Gastrocnemius medialis (tissue), 4 donors: ENCODE data around the gene EREG. TPM values are rescaled to one million over a fixed set of nuclear protein-coding genes. Genes with fewer than 3 reads are reported as not detected.
"Not testable (repeated sequence)": the region's sequence is repeated elsewhere in the genome, so short reads cannot be mapped to it uniquely, and the experiment has no call there.

Source experiments
- ATAC-seq, 2 donors: fragments of 150-250 bp; one replicate each; pipeline ENCODE4 v1.9.1; 2016
- DNase-seq, 2 donors: peaks; one replicate each; pipeline ENCODE4 v3.0.0-alpha.2; 2019
- H3K27ac ChIP-seq, 4 donors: fragments of 200-600 bp; sonication (generic); 1 replicate in 1 of 4; 2 replicates in 3 of 4; pipeline ENCODE4 v1.5.1; 2016 to 2018; ENCODE audit warnings: mild to moderate bottlenecking in 2 of 4, moderate library complexity in 1 of 4
- H3K27me3 ChIP-seq, 3 donors: fragments of 200-600 bp; sonication (generic) in 2 of 3; 1 replicate in 1 of 3; 2 replicates in 2 of 3; pipeline versions ENCODE4 v1.5.1 to v1.6.0; 2016 to 2019; ENCODE audit warnings: mild to moderate bottlenecking in 1 of 3, moderate library complexity in 1 of 3
- H3K36me3 ChIP-seq, 2 donors: fragments of 200-600 bp; sonication (generic) in 1 of 2; one replicate each; pipeline ENCODE4 v1.5.1; 2017 to 2018
- H3K4me1 ChIP-seq, 2 donors: fragments of 200-600 bp; sonication (generic) in 1 of 2; one replicate each; pipeline ENCODE4 v1.5.1; 2016 to 2017; ENCODE audit warnings: mild to moderate bottlenecking in 2 of 2
- H3K4me3 ChIP-seq, 4 donors: fragments of 200-600 bp; sonication (generic) in 3 of 4; 1 replicate in 1 of 4; 2 replicates in 3 of 4; pipeline ENCODE4 v1.5.1; 2016 to 2019; ENCODE audit warnings: mild to moderate bottlenecking in 2 of 4
- H3K9me3 ChIP-seq, 3 donors: fragments of 200-600 bp; sonication (generic) in 2 of 3; 1 replicate in 1 of 3; 2 replicates in 2 of 3; pipeline ENCODE4 v1.5.1; 2016 to 2019
- POLR2A ChIP-seq, 2 donors: fragments of 450-650 bp; IDR thresholded peaks; one replicate each; pipeline ENCODE4 v1.6.1; 2017; ENCODE audit warnings: antibody characterized with exemption in 2 of 2, mild to moderate bottlenecking in 2 of 2, moderate library complexity in 2 of 2
- in situ Hi-C, 4 donors: fragments of 200-750 bp; cut with MboI; loops; one replicate each; pipeline versions ENCODE4 v1.15.0 to v1.8.0; 2017; ENCODE audit warnings: low sequenced_read_pairs in 4 of 4
- intact Hi-C: fragments of 100-400 bp; cut with DNase I; formaldehyde crosslinking; loops from one replicate; pipeline ENCODE4 v1.15.1; 2023; ENCODE audit warnings: low total_unique reads
- total RNA-seq, 4 donors: library from RNA; depleted of rRNA; stranded (reverse); fragments of >200 nt; gene quantifications; one replicate each; pipeline versions ENCODE4 v1.1.0 to v1.2.3, GENCODE V29; 2016
- TF ChIP-seq, protein P1 (sequence below), 5 experiments: fragments of 450-650 bp in 3 of 5; fragments of 200-600 bp in 2 of 5; sonication (generic) in 2 of 5; IDR thresholded peaks in 4 of 5; conservative IDR thresholded peaks in 1 of 5; 1 replicate in 4 of 5; 2 replicates in 1 of 5; pipeline ENCODE4 v1.5.1; 2016 to 2019; ENCODE audit warnings: antibody characterized with exemption in 5 of 5, mild to moderate bottlenecking in 3 of 5, moderate library complexity in 3 of 5

Gene EREG
- total RNA-seq, 4 donors from 2014 or later: 0.07 to 0.84 TPM; not detected in 2

GRCh38 chr4:74394476-74395136, 29.7 kb downstream of the EREG start:
- H3K4me3 ChIP-seq: no peak overlapping the region
- intact Hi-C loops (no loop called here), in situ Hi-C loops (no loop called here)

GRCh38 chr4:74395633-74396032, 30.7 kb downstream of the EREG start:
- Histone ChIP-seq H3K36me3 (no peaks in the 10 kb centered on the region), H3K4me3 (no peak overlapping the region), H3K4me1 (no peaks in the 10 kb centered on the region), H3K9me3 (no peaks in the 10 kb centered on the region), H3K27me3 (no peaks in the 10 kb centered on the region), H3K27ac (no peak overlapping the region)
- intact Hi-C loops (no loop called here), in situ Hi-C loops (no loop called here)
- ATAC-seq (no peak), DNase-seq (no peak)
- TF ChIP-seq POLR2A (IDR thresholded peaks at IDR 0.05): no peak
- TF ChIP-seq, protein P1, sequence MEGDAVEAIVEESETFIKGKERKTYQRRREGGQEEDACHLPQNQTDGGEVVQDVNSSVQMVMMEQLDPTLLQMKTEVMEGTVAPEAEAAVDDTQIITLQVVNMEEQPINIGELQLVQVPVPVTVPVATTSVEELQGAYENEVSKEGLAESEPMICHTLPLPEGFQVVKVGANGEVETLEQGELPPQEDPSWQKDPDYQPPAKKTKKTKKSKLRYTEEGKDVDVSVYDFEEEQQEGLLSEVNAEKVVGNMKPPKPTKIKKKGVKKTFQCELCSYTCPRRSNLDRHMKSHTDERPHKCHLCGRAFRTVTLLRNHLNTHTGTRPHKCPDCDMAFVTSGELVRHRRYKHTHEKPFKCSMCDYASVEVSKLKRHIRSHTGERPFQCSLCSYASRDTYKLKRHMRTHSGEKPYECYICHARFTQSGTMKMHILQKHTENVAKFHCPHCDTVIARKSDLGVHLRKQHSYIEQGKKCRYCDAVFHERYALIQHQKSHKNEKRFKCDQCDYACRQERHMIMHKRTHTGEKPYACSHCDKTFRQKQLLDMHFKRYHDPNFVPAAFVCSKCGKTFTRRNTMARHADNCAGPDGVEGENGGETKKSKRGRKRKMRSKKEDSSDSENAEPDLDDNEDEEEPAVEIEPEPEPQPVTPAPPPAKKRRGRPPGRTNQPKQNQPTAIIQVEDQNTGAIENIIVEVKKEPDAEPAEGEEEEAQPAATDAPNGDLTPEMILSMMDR (IDR thresholded peaks at IDR 0.05 in 4 of 5, conservative IDR thresholded peaks at IDR 0.05 in 1 of 5): no peak

More at GRCh38 chr4:74394476-74395136, 29.7 kb downstream of the EREG start:
- TF ChIP-seq, protein P1 (IDR thresholded peaks at IDR 0.05 in 4 of 5, conservative IDR thresholded peaks at IDR 0.05 in 1 of 5): no peak
- no peak for TF ChIP-seq POLR2A (IDR thresholded peaks at IDR 0.05)
- Histone ChIP-seq H3K4me1 (no peaks in the 10 kb centered on the region), H3K27me3 (no peaks in the 10 kb centered on the region), H3K36me3 (no peaks in the 10 kb centered on the region), H3K9me3 (no peaks in the 10 kb centered on the region), H3K27ac (no peak overlapping the region)
- DNase-seq (no peak), ATAC-seq (no peak)

GRCh38 chr4:74397748-74398426, 32.9 kb downstream of the EREG start:
- TF ChIP-seq POLR2A (IDR thresholded peaks at IDR 0.05): no peak
- TF ChIP-seq, protein P1 (IDR thresholded peaks at IDR 0.05 in 4 of 5, conservative IDR thresholded peaks at IDR 0.05 in 1 of 5): no peak
- no peak overlapping the region for H3K27ac ChIP-seq
- no peaks in the 10 kb centered on the region for H3K4me1 ChIP-seq
- H3K4me3 ChIP-seq: peak overlapping the region in 1 of 4 donors; percentile 28
- intact Hi-C loops (no loop called here), in situ Hi-C loops (no loop called here)
- H3K36me3 ChIP-seq: no peaks in the 10 kb centered on the region
- H3K27me3 ChIP-seq: no peaks in the 10 kb centered on the region
- ATAC-seq (no peak), DNase-seq (no peak)
- no peaks in the 10 kb centered on the region for H3K9me3 ChIP-seq

DNA sequence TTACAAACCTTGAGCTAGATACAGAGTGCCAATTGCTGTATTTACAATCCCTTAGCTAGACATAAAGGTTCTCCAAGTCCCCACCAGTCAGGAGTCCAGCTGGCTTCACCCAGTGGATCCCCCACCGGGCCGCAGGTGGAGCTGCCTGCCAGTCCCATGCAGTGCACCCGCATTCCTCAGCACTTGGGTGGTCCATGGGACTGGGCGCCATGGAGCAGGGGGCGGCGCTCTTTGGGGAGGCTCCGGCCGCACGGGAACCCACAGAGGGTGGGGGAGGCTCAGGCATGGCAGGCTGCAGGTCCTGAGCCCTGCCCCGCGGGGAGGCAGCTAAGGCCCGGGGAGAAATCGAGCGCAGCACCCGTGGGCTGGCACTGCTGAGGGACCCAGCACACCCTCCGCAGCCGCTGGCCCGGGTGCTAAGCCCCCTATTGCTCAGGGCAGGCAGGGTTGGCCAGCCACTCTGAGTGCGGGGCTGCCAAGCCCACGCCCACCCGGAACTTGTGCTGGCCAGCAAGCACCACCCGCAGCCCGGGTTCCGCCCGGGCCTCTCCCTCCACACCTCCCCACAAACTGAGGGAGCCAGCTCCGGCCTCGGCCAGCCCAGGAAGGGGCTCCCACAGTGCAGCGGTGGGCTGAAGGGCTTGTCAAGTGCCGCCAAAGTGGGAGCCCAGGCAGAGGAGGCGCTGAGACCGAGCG, 34.1 kb downstream of the EREG start:
- H3K4me1 ChIP-seq, DNase-seq, in situ Hi-C loops, H3K27ac ChIP-seq, H3K9me3 ChIP-seq, intact Hi-C loops, H3K4me3 ChIP-seq, ATAC-seq, H3K36me3 ChIP-seq, H3K27me3 ChIP-seq: not testable (repeated sequence)

- no peak for TF ChIP-seq POLR2A (IDR thresholded peaks at IDR 0.05)
- TF ChIP-seq, protein P1 (IDR thresholded peaks at IDR 0.05 in 4 of 5, conservative IDR thresholded peaks at IDR 0.05 in 1 of 5): no peak
- Histone ChIP-seq H3K4me1 (no peaks in the 10 kb centered on the region), H3K9me3 (no peaks in the 10 kb centered on the region), H3K4me3 (no peak overlapping the region), H3K36me3 (no peaks in the 10 kb centered on the region), H3K27ac (no peak overlapping the region), H3K27me3 (no peaks in the 10 kb centered on the region)
- DNase-seq (no peak), ATAC-seq (no peak)
- intact Hi-C loops: no loop called here
- in situ Hi-C loops: no loop called here
Measured at GRCh38 chr4:74400395-74400794, 35.5 kb downstream of the EREG start.
